NCI-H226 (cell line): ENCODE results near the gene SH3BP5.

Experiments used
- DNase-seq: peaks from one replicate; pipeline ENCODE4 v3.0.0-alpha.2; 2015

The SH3BP5 gene

DNA sequence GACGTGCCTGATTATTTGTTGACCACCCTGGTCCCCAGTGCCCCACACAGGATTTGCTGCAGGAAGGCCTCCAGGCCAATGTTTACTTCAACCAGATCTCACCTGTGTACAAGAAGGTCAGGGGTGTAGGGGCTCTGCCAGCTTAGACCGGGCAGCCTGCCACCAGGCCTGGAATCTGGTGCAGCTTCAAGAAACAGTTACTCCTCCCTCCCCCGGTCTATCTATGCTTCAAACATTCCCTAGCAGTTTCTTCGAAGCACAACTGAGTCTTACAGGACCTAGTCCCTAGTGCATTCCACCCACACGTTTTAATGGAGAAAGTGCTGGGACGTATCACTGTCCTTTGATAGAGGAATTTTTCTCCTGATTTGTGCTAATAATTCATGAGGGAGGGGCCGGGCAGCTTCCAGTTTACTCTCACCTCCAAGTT lies 8.0 kb downstream of the SH3BP5 start:
- DNase-seq: peak; percentile 62

DNA sequence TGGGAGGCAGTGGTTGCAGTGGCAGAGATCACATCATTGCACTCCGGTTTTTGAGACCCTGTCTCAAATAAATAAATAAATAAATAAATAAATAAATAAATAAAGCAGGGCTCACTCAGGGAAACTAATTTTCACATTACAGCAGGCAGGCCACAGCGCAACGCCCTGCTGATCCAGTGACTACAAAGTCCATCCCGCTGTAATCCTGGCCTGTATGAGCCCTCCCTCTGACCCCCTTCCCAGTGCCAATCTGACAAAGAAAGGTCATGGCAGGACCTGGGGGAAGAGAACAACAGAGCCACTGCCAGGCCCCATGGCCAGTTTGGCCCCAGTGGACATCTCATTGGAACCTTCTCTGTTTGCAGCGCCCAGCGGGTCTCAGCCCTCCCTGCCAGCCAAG lies 9.3 kb downstream of the SH3BP5 start:
- DNase-seq: no peak

DNA sequence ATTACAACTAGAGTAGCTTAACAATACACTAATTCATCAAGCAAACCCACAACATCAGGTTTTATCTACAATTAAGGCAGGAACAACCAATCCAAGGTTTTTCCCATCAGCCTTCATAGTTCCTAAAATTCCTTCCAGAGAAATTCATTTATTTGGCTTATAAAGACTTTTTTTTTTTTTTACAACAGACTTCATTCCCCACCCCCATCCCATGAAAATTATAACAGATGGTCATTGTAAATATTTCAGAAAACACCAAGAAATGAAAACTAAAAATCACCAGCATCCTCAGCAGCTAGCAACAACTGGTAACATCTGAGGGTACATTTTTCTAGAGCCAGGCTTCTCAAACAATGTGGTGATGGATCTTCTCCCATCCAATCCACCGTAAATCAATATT lies 11.0 kb downstream of the SH3BP5 start:
- DNase-seq: no peak

DNA sequence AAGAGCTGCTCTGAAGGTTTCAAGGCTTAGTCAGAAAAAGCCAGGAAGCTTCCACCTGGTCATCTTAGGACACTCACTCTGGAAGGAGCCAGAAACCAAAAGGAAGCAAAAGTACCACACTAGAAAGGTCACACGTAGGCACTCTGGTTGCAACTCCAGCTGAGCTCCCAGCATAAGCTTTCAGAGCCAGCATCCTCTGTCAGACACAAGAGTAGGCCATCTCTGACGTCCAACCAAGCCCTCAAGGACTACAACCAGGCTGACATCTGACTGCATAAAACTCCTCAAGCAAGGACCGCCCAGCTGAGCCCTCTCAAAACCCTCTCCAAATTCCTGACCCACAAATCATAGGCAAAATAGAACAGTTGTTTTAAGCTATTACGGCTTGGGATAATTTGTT lies 12.8 kb downstream of the SH3BP5 start:
- DNase-seq: no peak

DNA sequence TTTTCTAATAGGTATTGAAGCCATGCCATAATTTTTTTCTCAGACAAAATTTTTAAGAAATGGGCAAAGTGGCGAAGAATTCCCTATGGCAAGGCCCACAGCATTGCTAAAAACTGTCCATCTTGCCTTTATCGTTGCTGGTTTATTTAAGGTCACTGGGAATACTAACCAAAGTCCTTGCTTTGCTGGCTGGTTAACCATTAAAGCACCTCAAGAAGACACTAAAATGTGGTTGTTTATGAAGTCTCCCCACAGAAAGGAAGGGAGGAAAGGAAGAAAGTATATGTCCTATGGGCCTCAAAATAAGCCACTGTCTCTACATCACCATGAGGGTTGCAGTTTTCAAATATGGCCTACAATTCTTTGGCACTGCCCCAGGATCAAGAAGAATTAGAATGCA lies 13.2 kb downstream of the SH3BP5 start:
- DNase-seq: no peak

DNA sequence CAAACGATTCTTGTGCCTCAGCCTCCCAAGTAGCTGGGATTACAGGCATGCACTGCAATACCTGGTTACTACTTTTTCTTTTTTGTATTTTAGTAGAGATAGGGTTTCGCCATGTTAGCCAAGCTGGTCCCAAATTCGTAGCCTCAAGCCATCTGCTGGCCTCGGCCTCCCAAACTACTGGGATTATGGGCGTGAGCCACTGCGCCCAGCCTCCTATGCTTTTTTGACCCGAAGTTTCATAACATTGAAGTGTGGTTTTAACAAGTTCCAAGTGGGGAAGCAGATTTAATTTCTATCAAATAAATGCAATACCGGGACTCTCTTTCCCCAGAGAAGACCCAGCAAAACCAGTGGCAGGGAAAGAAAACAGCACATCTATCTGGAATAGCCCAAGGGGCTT lies 13.7 kb downstream of the SH3BP5 start:
- no peak for DNase-seq

DNA sequence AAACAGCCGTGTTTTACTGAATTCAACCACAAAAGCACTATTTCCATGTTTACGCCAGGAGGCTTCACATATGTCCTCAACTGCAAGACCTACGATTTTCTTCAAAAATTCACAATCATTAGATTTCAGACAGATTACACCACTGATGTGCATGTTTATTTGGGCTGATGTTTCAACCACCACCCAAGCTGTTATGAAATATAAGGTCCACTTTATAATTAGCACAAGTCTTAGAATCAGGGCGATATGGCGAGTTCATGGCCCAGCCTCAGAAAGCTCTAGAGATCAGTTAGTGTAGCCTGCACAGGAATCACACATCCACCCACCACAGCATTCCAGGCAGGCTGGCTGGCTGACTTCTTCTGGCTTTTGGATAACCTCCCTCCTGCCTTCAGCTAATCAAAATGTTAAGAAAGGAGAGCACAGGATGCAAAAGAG lies 15.4 kb downstream of the SH3BP5 start:
- peak; percentile 81 for DNase-seq

DNA sequence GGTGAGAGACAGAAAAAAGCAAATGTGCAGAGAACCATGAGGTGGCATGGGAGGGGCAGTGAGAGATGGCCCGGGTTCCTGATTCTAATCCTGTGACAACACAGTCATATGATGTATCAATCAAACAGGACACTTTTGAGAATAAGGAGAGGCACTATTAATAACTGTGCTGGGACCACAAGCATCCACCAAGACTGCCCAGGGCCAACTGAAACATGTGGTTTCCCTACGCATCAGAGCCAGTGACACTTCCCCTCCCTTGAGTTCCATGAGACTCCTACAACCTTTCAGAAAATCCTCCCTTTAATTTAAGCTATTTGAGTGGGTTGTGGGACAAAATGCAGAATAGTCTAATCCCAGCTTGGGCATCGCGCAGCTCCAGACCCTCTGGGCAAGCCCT lies 17.4 kb downstream of the SH3BP5 start:
- no peak for DNase-seq

DNA sequence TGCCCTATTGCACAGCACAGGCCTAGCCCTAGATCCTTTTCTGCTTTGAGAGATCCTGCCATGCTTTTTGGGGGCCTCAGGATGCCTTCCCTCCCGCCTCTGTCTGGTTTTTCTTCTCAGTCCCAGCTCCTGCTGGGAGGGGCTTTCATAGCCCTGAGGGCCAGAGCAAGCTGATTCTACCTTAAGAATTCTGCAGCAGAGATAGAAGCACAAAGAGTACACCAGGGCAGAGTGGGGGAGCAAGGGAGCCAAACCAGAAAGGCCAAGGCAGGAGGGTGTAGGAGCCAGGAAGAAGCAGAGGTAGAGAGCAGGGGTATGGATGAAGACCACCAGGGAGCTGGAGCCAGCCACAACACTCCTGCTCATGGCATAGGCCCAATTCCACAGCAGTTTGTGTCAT lies 18.1 kb downstream of the SH3BP5 start:
- no peak for DNase-seq

DNA sequence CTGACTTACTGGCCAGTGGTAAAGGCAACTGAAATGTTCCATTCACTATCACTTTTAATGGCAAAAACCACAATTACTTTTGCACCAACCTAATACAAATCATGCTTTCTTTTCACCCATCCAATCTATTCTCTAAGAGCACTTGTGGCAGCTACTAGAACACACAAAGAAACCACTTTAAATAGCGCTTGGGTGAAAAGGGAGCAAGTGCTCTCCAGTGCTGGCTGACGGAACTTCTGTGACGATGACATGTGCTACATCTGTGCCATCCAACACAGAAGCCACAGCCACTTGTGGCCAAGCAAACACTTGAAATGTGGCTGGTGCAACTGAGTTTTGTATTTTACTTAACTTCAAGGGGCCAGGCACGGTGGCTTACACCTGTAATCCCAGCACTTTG lies 18.9 kb downstream of the SH3BP5 start:
- no peak for DNase-seq

DNA sequence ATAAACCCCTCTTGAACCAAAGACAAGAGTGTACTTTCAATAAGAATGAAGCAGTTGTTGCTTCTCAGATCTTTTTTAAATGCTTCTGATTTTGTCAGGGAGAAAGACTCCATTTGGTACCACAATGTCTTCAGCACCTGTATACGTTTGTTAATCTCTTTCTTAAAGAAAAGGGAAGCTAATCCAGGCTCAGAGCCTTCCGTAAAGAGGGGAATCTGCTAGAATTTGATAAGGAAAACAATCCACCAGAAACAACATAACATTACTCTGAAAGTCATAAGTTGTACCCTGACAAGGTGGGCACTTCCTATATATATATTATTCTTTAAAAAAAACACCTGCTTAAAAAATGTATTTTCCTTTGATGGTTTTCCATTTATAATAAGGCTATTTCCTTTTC lies 19.8 kb downstream of the SH3BP5 start:
- no peak for DNase-seq

DNA sequence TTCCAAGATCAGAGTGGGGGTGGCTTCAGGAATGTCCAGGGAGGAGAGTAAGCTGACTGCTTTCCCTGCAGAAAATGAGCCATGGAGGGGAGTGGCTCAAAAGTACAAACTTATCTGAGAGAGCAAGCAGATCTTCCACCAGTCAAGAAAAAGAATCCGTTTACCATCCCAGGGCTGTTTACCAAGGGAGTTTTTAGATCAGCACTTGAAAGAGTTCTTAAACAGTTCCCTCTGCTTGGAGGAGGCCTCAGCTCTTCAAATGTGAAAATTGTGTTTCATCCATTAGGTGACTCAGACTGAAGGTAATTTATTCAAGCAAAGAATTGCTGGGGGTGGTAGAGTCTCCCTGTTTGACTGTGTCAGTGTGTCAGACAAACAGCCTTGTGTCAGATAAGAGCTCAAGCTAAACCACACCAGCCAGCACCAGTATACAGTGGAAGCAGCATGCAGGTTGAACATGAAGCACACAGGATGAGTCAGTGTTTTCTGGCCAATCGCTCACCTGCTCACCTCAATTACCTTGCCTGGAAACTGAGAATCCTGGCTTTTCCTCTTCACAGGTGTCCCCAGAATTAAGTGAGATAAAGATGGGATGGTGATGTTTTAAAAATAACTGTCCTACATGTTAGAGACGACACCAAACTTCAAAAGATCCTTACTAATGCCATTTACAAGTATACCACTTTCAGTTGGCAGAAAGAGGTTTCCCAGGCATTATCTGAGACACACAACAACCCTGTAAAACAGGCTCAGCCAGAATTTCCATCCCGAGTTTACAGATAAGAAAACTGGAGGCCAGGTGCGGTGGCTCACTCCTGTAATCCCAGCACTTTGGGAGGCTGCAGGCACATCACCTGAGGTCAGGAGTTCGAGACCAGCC lies 21.7 kb downstream of the SH3BP5 start:
- peak; percentile 92 for DNase-seq

DNA sequence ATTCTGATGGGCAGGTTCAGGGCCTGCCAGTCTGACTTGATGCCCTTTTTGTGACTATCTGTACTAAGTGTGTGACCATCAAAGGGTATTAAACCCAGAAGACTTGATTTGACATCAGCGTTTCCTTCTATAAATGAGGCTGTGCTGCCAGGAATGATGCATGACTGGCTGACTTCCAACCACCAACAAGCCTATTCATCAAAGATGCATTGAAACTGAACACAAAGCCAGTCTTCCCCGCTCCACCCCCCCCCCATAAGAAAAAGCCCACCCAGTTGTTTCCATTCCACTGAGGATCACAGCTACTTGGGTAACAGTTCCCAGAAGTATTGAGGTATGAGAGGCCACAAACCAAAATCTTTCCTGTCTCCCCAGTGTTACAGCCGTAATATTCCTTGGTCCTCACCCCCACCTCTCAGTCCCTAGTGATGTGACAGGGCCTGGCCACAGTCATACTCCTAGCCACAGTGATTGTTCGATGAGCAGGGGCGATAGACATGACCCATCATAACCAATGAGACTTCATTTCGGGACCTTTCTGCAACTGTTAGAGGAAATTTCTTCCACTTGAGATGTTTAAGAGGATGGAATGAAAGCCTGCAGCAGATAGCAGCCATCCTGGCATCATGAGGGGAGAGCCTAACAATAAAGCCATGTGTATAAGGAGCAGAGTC lies 22.6 kb downstream of the SH3BP5 start:
- DNase-seq: no peak

DNA sequence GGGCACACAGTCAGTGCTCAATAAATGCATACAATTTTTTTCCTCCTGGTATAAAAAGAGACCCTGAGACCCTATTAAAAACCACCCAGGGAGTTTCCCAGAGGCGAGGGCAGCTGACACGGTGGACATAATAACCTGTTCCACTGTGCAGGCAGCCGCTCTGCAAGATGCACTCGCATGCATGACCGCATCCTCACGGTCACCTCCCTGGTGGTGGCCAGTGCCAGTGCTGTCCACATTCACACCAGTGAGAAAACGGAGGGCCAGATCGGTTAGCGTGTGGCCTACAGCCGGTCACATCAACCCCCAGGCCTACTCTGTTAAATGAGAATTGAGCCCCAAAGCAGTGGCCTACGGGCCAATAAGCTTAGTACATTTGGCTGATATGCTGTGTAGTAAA lies 24.8 kb downstream of the SH3BP5 start:
- DNase-seq: no peak

DNA sequence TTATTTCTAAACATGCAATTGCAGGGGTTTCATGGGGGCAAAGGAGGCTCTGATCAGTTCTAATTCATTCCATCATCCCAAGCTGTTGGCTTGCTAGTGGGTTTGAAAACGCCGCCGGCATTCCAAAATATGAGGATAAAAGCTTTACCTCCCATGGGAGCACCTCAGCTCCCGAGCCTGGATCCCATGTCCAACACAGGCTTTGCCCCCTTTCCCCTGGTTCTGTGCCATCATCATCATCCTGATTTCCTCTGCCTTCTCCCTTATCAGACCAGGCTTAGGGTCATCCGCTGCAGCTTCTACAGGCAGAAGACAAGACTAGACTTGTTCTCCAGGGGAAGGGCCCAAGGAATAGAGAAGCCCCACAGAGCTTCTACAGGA lies 25.4 kb downstream of the SH3BP5 start:
- no peak for DNase-seq

DNA sequence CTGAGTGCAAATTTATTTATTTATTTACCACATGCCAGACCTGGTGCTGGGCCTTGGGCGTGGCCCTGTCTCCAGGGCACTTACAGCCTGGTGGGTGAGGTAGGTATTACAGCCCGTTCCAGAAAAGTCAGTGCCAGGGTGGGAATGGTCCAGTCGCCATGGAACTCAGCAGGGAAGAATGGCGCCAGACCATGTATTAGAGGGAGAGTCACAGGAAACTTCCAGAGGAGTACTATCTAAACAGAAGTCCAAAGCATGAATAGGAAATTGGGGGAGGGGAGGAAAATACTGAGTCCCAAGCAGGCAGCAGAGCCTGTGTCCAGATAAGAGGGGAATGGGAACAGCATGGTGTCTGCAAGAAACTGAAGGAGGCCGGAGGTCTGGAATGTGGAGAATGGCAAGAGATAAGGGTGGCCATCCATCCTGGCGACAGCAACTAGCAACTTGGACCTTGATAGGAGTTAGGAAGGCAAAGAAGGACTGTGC lies 27.0 kb downstream of the SH3BP5 start:
- DNase-seq: peak; percentile 89

DNA sequence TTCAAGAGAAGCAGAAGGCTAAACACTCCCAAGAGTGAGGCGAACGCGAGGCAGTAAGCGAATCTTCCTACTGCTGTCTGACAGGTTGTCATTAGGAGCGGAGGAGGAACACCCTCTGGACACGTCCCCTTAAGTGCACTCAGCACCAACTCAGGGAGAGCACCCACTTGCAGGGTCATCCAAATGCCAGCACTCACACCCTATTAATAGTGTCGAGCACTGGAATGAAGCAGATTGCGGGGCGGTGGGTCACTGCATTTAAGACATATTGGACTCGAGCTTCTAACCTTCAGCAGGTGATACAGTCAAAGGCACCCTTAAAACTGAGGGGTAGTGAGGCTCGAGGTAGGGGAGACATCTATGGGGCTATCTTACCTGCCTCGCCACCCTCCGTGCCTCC lies 28.7 kb downstream of the SH3BP5 start:
- no peak for DNase-seq

DNA sequence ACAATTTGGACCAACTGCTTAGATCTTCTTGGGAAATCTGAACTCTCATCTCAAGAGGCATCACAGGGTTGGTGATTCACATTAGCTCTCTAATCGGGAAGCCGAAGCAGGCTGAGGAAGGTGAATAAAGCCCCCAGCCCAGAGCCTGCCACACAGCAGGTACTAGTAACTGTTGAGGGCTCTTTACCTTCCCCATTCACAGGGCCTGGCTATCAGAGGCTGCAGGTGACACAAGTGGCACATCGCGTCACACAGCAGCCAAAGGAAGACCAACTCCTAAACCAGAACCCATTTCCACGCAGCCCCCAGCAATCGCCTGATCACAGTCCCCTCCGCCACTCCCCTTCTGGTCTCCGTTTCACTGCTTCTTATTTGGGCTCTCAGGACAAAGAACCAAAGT lies 29.2 kb downstream of the SH3BP5 start:
- DNase-seq: no peak

DNA sequence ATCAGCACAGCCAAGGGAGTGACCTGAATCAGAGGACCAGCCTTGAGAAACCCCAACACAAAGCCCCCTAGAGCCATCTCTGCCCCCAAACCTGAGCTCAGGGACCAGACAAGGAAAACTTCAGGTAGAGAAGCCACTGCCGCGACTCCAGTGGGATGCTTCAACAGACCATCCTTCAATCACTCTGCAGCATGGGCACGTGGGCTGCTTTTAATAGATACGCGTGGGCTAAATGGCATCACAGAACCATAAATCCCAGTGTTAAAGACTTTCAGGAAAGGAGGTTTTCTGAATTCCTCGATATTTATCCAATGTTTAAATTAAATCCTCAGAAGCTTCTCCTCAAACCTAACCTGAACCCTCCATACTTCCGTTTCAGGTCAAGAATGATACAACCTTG lies 30.6 kb downstream of the SH3BP5 start:
- no peak for DNase-seq

DNA sequence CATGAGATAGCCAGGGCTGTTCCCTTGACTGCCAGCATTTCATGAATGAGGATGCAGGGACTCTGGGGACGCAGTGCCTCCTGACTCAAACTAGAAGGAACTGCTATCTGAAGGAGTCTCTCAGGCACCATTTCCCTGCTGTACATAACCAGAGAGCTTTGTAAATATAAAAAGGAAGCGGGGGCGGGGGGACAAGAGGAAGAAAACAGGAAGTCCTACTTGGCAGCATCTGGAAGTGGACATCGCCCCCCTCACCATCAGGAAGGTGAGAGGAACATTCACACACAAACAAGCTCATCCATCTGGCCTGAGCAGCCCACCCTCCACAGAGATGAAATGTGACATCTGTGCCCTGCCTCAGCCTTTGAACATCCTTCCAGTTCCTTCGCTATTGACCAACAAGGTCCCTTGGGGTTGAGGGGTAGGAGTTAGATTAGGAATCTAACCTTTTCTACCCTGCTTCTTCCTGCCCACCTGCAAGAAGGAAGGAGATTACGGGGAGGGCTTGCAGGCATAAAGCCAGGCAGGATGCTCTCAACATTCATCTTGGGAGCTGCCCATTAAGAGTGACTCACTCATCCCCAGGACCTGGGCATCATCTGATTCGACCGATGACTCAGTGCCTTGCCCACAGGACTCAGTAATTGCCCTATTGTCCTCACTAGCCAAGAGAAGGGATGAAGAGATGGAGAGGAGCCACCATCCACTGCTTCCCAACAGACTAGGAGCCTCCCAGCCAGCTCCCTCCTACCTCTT lies 31.9 kb downstream of the SH3BP5 start:
- peak; percentile 95 for DNase-seq

DNA sequence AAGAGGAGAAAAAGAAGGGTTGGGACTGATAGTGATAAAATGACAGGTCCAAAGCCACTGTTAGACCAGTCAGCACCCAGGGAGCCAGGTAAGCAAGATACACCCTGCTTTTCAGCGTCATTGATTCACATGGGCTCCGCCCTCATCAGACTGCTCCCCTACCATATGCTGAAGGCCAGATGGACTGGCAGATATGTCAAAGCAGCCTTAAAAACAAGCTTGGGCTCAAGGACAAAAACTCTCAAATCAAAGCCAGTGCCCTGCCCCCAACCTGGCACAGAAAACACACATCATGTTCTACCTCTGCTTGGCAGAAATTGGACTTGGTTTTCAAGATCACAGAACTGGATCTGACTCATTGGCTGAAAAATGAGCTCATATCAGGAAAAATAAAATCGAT lies 33.4 kb downstream of the SH3BP5 start:
- DNase-seq: no peak

DNA sequence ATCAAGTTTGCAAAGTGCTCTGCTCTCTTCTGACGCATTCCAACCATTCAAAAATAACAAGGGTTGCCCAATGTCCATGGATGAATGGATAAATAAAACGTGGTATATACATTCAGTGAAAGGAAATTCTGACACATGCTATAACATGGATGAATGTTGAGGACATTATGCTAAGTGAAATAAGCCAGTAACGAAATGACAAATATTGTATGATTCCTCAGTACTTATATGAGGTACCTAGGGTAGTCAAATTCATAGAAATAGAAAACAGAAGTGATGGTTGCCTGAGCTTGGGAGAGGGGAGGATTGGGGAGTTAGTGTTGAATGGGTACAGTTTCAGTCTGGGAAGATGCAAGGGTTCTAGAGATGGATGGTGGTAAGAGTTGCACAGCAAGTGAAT lies 33.9 kb downstream of the SH3BP5 start:
- no peak for DNase-seq

DNA sequence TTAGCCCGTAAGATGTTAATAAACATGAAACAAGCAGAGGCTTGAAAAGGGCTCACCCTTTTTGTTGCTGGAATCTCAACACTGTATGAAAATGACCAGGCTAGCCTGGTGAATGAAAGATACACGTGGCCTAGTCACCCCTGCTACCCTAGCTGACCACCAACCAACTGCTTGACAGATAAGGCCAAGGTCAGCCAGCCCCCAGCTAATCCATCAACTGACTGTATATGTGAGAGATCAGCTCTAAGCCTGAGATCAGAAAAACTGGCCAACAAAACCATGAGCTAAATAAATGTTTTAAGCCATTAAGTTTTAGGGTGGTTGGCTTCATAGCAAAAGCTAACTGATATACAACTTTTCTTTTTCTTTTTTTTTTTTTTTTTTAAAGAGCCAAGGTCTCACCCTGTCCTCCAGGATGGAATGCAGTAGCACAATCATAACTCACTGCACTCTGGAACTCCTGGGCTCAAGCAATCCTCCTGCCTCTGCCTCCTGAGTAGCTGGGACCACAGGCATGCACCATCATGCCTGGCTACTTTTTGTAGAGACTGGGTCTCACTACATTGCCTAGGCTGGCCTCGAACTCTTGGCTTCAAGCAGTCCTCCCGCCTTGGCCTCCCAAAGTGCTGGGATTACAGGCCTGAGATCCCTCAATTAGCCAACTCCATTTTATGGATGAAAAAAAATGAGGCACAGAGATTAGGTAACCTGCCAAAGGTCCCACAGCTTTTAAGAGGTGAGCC lies 34.6 kb downstream of the SH3BP5 start:
- no peak for DNase-seq
